ENCODE results near the gene FRMD3.

DNA sequence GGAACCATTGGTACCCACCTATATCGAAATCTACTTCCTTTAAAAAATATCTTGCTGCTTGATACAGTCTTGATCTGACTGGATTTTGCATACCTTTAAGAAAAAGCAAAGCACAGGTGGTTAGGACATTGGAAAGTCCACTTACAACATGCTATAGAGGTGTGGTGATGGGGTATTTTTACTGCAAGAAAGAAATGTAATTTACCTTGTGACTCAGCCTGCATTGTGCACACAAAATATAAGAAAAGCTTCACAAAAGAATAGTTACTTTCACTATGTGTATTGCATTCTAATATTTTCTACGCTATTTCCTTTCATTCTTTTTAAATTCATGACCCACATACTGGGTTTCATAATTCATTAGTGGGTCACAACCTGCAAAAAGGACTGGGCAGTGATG lies 239.1 kb downstream of the FRMD3 start:
- TF ChIP-seq GATA2 (IDR thresholded peaks at IDR 0.05; ENCODE audit: low read depth, low read length) (no peak), GATA3 (IDR thresholded peaks at IDR 0.05; ENCODE audit: low read depth, low read length) (no peak)
